GM19395 (cell line): Measurements from ENCODE around the gene SUSD1.
"Not testable (repeated sequence)": the region's sequence is repeated elsewhere in the genome, so short reads cannot be mapped to it uniquely, and the experiment has no call there.

Experiments
- ATAC-seq: cut with Tn5 transposase; IDR thresholded peaks from one replicate; pipeline ENCODE4 v1.9.1; 2021; ENCODE audit warnings: mild to moderate bottlenecking, moderate library complexity; ENCODE audit not compliant: unreplicated experiment

SUSD1 gene

DNA sequence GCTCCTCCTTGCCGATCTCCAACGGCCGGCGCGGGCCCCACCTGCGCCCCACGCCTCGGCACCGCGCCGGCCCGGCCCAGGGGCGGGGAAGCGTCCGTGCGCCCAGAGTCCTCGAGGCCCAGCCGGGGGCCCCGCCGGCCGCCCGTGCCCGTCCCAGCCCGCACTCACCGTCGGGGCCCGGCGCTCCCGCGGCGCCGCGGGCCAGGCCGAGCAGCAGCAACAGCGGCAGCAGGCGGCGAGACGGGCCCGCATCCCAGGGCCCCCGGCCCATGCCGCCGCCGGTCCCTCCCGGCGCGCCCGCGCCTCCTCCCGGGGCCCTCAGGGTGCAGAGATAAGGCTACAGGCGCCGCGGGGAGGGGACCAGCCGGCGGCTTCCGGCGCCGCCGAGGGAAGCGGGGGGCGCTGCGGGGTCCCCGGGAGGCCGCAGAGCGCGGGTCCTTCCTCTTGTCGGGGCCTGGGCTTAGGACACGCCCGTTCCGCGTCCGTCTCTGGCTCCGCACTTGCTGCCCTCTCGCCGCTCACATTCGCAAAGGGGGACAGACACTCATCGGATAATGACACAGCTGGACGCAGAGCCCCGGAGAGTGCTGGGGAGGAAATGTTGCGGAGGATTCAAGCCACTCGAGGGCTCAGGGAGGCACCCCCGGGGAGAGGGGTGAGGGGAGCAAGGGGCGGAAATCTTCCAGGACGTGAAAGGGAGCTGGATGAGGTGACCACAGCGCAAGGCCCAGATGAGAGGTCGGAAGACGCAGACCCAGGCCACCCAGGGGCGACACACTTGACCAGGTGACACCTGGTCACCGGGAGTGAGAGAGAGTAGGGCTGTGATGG, at the start of gene SUSD1:
Gene SUSD1, minus strand, starts transcription at position 333 of the 831 bp plus-strand sequence. Its CDS starts 62 bp downstream, at position 271.
- ATAC-seq = peak; percentile 58

- peak; percentile 84 for ATAC-seq
Measured at GRCh38 chr9:112224401-112225289, 49.5 kb upstream of the SUSD1 start.

DNA sequence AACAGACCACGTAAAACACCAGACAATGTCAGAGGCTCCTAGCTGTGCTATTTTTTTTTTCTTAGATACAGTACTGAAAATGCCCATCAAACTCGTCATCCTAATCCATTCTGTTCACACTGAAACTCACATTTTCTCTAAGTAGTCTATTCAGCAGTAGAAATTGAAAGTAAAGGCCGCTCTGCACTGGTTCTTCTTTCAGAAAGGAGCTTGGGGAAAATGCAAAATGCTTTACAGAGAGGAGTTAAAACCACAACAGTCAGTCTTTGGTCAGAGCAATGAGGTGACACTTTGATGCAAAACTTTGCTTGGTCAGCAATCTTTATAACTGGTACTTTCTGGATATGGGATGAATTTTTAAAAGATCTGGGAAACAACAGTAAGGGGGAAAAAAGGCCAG, 43.8 kb upstream of the SUSD1 start:
- peak; percentile 98 for ATAC-seq

GRCh38 chr9:112212926-112213325, 37.8 kb upstream of the SUSD1 start:
- no peak for ATAC-seq

GRCh38 chr9:112207451-112207850, 32.4 kb upstream of the SUSD1 start:
- no peak for ATAC-seq

DNA sequence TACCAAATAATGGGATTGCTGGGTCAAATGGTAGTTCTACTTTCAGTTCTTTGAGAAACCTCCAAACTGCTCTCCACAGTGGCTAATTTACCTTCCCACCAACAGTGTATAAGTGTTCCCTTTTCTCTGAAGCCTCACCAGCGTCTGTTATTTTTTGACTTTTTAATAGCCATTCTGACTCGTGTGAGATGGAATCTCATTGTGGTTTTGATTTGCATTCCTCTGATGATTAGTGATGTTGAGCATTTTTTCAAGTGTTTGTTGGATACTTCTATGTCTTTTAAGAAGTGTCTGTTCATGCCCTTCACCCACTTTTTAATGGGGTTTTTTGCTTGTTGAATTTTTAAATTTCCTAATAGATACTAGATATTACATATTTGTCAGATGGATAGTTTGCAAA, 28.4 kb upstream of the SUSD1 start:
- no peak for ATAC-seq

GRCh38 chr9:112200711-112201110, 25.6 kb upstream of the SUSD1 start:
- no peak for ATAC-seq

- no peak for ATAC-seq
Measured at GRCh38 chr9:112198646-112199045, 23.5 kb upstream of the SUSD1 start.

DNA sequence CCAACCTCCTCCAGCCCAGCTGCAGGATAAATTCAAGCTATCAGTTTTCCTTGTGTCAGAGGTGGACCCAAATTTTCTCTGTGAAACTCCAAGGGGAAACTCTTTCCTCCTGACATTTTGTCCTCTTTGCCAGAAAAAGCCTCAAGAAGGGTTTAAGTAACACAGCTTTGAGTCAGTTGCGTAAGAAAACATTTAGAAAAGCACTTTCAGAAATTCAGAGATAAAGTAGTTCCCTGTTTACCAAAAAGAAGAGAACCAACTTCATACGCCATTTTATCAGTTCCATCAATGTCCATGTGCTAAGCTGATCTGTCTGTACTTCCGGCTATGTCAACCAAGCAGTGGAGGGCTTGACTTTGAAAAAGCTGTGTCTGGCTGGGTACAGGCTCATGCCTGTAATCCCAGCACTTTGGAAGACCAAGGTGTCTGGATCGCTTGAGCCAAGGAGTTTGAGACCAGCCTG, 19.9 kb upstream of the SUSD1 start:
- no peak for ATAC-seq

DNA sequence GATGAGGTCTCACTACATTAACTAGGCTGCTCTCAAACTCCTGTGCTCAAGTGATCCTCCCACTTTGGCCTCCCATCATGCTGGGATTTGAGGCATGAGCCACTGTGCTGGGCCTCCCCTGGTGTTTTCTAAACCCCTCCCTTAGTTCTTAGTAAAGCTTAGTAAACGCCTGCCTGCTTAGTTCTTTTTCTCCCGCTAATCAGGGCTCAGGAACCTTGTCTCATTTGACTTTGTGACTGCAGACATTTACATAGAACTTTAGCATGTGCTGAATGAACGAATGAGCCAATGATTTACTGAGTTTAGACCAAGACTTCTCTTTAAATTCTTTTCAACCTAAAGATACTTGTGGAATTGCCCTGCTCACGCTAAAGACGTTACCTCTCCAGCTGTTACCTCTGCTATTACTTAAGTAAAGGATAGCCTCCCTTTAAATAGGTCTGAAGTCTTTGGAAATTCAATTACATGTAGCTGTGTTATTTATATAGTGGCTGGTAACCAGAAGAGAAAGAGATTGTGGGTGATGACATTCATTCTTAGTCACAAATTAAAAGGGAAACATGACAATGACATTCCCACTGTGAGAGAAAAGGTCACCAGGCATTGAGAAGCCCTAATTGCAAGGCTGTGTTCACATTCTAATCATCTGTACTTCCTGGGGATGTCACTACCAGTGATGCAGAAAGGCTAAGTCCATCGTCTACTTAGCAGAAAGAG, 18.6 kb upstream of the SUSD1 start:
- no peak for ATAC-seq

DNA sequence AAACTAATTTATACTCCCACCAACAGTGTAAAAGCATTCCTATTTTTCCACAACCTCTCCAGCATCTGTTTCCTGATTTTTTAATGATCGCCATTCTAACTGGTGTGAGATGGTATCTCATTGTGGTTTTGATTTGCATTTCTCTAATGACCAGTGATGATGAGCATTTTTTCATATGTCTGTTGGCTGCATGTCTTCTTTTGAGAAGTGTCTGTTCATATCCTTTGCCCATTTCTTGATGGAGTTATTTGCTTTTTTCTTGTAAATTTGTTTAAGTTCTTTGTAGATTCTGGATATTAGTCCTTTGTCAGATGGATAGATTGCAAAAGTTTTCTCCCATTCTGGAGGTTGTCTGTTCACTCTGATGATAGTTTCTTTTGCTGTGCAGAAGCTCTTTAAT, 15.2 kb upstream of the SUSD1 start:
- not testable (repeated sequence) for ATAC-seq

DNA sequence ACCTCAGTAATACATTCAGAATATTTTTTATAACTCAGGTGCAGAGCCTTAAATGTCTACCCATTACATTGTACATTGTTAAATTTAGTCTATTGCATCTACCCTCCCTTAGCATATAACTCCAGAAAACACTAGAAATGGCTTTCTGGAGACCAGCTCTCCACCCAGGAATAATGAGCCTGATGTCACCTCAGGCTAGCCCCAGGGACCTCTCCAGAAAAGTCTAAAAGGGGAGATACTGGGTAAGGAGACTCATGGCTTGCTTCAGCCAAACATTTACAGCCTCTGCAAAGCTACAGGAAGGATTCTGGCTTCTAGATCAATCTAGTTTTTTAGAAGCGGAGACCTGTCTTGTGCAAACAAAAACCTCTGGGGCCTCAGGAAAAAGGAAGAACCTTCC, 13.8 kb upstream of the SUSD1 start:
- ATAC-seq = no peak

DNA sequence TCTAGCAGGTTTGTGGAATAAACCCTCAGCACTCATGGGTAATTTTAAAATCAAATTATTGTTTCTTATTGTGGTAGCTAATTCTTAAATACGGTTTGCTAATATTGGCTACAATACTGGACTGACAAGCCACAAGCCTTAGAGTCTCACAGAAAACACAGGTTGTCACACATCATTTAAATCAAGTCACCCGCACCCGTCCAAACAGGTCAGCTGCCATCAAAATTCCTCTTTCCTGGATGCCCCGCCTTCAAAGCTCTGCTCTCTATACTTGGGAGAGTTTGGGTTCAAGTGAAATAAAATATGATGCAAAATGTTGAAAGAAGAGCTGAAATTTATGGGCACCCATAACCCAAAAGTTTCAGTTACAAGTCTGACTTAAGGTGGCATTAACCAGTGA, 12.3 kb upstream of the SUSD1 start:
- no peak for ATAC-seq

DNA sequence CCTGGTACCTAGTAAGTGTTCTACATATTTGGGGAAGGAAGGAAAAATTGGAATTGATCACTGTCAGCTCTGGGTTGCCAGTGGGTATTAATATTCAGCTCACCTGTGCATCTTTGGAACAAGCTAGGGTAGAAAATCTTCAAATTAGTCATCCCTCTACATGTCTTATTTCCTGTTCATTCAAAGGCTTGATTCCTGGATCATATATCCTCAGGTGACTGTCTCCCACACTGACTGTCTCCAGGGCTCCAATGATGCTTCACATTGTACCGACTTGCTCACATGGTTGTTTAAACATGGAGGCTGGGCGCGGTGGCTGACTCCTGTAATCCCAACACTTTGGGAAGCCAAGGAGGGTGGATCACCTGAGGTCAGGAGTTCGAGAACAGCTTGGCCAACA, 11.6 kb upstream of the SUSD1 start:
- no peak for ATAC-seq

DNA sequence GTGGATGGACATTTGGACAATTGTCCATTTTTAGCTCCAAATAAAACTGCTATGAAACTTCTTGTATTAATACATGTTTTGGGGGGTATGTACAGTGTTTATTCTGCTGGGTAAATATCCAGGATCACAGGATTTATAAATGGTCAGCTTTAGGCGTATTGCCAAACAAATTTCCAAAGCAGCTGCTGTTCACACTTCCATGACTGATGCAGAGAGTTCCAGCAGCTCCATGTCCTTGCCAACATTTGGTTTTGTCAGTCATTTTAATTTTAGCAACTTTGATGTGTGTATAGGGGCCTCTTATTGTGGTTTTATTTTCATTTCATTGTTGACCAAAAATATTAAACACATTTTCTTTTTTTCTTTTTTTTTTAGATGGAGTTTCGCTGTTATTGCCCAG, 9.8 kb upstream of the SUSD1 start:
- ATAC-seq = no peak

- no peak for ATAC-seq
Measured at GRCh38 chr9:112184221-112184620, 9.1 kb upstream of the SUSD1 start.

DNA sequence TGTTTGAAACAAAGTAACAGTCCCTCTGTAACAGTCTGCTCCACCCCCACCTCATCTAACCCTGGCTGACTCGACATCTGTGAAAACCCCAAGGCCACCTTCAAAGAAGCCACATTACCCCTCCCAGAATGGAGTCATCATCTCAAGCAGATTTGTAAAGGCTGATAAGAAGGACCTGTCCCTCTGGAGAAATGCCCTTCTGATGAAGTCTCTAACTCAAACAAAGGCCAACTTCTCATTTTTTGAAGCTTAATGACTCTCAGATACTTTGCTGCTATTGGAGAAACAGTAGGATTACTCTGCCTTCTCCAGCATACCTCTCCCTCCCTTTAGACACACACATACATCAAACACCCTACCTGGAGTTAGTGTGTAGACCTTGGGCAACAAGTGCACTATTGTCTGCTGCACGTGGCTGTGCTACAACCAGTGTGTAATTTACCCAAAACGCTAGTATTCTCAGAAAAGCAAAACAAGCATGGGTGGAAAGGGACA, 5.3 kb upstream of the SUSD1 start:
- peak; percentile 25 for ATAC-seq

DNA sequence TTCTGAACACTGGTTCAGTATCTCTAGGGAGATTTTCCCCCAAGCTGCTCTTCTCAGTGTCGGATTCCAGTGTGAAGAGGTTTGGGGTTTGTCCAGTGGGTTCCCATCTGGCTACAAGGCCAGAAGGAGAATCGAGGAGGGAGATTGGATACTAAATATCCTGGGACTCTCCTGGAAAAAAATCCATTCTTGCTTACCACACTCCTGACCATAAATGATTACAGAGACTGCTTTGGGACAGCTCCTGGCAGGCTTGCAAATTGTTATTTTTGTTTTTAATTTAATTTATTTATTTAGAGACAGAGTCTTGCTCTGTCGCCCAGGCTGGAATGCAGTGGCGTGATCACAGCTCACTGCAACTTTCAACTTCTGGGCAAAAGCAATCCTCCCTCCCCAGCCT, 4.7 kb upstream of the SUSD1 start:
- no peak for ATAC-seq

DNA sequence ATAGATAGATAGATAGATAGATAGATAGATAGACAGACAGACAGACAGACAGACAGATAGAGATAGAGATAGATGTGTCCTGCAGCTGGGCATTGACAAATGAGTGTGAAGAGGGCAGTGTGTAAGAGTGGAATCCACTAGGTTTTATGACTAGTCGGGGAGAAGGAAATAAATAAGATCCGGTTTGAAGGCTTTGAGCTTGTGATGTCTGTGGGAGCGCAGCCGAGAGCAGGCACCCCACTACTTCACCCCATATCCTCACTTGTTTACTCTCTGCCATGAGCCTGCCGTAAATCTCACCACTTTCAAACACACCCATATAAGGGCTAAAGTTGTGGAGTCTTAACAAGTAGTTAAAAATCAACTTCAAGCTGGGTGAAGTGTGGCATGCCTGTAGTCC, 1.4 kb upstream of the SUSD1 start:
- ATAC-seq = no peak

DNA sequence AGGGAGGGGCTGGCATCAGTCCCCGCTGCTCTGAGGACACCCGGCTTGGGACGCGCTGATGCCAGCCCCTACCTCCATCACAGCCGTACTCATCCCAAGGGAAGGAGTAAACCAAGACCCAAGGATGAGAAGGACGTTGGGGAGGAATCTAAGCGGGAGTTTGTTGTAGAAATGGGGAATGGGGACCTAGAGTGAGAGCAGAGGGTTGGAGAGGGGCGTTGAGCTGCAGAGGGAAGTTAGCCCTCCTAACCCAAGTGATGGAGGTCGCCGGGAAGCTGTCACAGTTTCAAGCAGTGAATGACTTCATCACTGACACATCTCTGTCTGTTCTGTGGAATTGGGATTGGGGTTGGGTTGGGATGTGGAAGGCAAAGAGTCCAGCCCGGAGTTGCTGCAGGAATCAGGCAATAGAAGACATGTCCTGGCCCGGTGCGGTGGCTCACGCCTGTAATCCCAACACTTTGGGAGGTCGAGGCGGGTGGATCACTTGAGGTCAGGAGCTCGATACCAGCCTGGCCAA, 759 bp upstream of the SUSD1 start:
- no peak for ATAC-seq
